K562 (cell line): ENCODE data around the gene EBF4. TPM values are rescaled to one million over a fixed set of nuclear protein-coding genes. Genes with fewer than 3 reads are reported as not detected.
A peak's percentile ranks its signal among the peaks of the same experiment; 100 is the strongest.

ENCODE experiments used
- CSDE1 ChIP-seq, 2 experiments: fragments of 450-650 bp; IDR thresholded peaks; 2 replicates each; pipeline ENCODE4 v1.6.1; 2016; ENCODE audit warnings: mild to moderate bottlenecking in 1 of 2
- ETV1 ChIP-seq: fragments of 450-650 bp; conservative IDR thresholded peaks from 2 replicates; pipeline ENCODE4 v1.6.1; 2016; ENCODE audit warnings: missing genetic modification characterization, control low read depth, low read depth, missing compliant biosample characterization
- FOXK2 ChIP-seq, 2 experiments: fragments of 450-650 bp; IDR thresholded peaks in 1 of 2; conservative IDR thresholded peaks in 1 of 2; 2 replicates each; pipeline ENCODE4 v1.6.1; 2016; ENCODE audit warnings: low read depth in 2 of 2, mild to moderate bottlenecking in 1 of 2
- LCOR ChIP-seq: sonication (generic); formaldehyde crosslinking; IDR thresholded peaks from 2 replicates; pipeline ENCODE4 v1.8.0; 2022; ENCODE audit warnings: mild to moderate bottlenecking, missing genetic modification reagents
- MAZ ChIP-seq, 2 experiments: fragments of 450-650 bp in 1 of 2; sonication (generic) in 1 of 2; formaldehyde crosslinking; IDR thresholded peaks in 1 of 2; conservative IDR thresholded peaks in 1 of 2; 2 replicates each; pipeline versions ENCODE4 v1.4.0 to v1.5.0; 2020; ENCODE audit warnings: mild to moderate bottlenecking in 1 of 2, missing genetic modification reagents in 1 of 2
- MXI1 ChIP-seq: IDR thresholded peaks from 2 replicates; pipeline ENCODE4 v1.6.1; 2011; ENCODE audit warnings: low read depth, mild to moderate bottlenecking, improper control_type of control experiment, low read length
- NR2C1 ChIP-seq, 2 experiments: fragments of 450-650 bp; IDR thresholded peaks; 2 replicates each; pipeline ENCODE4 v1.6.1; 2017; ENCODE audit warnings: mild to moderate bottlenecking in 2 of 2, antibody characterized with exemption in 1 of 2, inconsistent platforms in 1 of 2, missing compliant biosample characterization in 1 of 2, missing genetic modification characterization in 1 of 2
- PML ChIP-seq: IDR thresholded peaks from 2 replicates; pipeline ENCODE4 v1.6.1; 2012; ENCODE audit warnings: low read length, inconsistent platforms
- SIX5 ChIP-seq, 2 experiments: IDR thresholded peaks; 2 replicates each; pipeline ENCODE4 v1.6.1; 2011; ENCODE audit warnings: low read length in 2 of 2, borderline replicate concordance in 1 of 2, low read depth in 1 of 2, mild to moderate bottlenecking in 1 of 2, moderate library complexity in 1 of 2; ENCODE audit not compliant: insufficient read depth in 1 of 2
- SMAD1 ChIP-seq: fragments of 150-350 bp; IDR thresholded peaks from 2 replicates; pipeline ENCODE4 v1.6.1; 2014; ENCODE audit warnings: low read length, low read depth; ENCODE audit not compliant: partially characterized antibody
- SOX6 ChIP-seq: fragments of 450-650 bp; IDR thresholded peaks from 2 replicates; pipeline ENCODE4 v1.6.1; 2014; ENCODE audit warnings: mild to moderate bottlenecking
- TBL1XR1 ChIP-seq, 2 experiments: IDR thresholded peaks; 2 replicates each; pipeline ENCODE4 v1.6.1; 2012; ENCODE audit warnings: improper control_type of control experiment in 2 of 2, low read length in 2 of 2, mild to moderate bottlenecking in 1 of 2
- TBP ChIP-seq: optimal IDR thresholded peaks from 2 replicates; pipeline ENCODE3; 2011; ENCODE audit warnings: low read depth, low read length, improper control_type of control experiment
- ZBTB49 ChIP-seq: sonication (generic); formaldehyde crosslinking; IDR thresholded peaks from 2 replicates; pipeline ENCODE4 v1.8.0; 2022; ENCODE audit warnings: missing genetic modification reagents, mild to moderate bottlenecking, borderline replicate concordance
- ZNF121 ChIP-seq: sonication (generic); formaldehyde crosslinking; conservative IDR thresholded peaks from 2 replicates; pipeline ENCODE4 v1.8.0; 2022; ENCODE audit warnings: missing genetic modification reagents
- ZNF143 ChIP-seq: sonication (generic); formaldehyde crosslinking; IDR thresholded peaks from 2 replicates; pipeline ENCODE4 v1.9.0; 2022; ENCODE audit warnings: mild to moderate bottlenecking, missing genetic modification reagents
- polyA plus RNA-seq, 8 experiments: library from polyadenylated mRNA; depleted of rRNA in 4 of 8; stranded (reverse) in 5 of 8; unstranded in 3 of 8; fragments of >200 nt; fragmentation: Nextera tagmentation in 2 of 8; fragmentation: Illumina TruSeq in 1 of 8; extraction: Ambion mirVana in 2 of 8; extraction: Trizol in 1 of 8; gene quantifications; 2 replicates each; pipeline versions ENCODE4 v1.2.1 to v1.2.3, GENCODE V29; 2011 to 2014; ENCODE audit warnings: inconsistent platforms in 1 of 8, missing spikeins in 1 of 8
- total RNA-seq, 7 experiments: library from RNA; depleted of rRNA in 6 of 7; stranded (reverse); fragments of >200 nt in 6 of 7; fragmentation: Illumina TruSeq in 2 of 7; extraction: Trizol in 2 of 7; gene quantifications; 2 replicates each; pipeline versions ENCODE4 v1.2.1 to v1.2.3, GENCODE V29; 2011 to 2021; ENCODE audit warnings: low replicate concordance in 1 of 7
- TF ChIP-seq, protein P1 (sequence below): fragments of 450-650 bp; formaldehyde crosslinking; conservative IDR thresholded peaks from 2 replicates; pipeline ENCODE4 v1.4.0; 2022; ENCODE audit warnings: mild to moderate bottlenecking, missing genetic modification characterization
- TF ChIP-seq, protein P2 (sequence below): fragments of 450-650 bp; conservative IDR thresholded peaks from 2 replicates; pipeline ENCODE4 v1.6.1; 2016; ENCODE audit warnings: missing genetic modification characterization, low read depth, mild to moderate bottlenecking, missing compliant biosample characterization, moderate library complexity

EBF4 gene
- total and polyA plus RNA-seq, 9 of the 15 experiments (the other 6 are each of a cell fraction or from before 2014, with no cell fraction given): 0.09 TPM; not detected in 8

DNA sequence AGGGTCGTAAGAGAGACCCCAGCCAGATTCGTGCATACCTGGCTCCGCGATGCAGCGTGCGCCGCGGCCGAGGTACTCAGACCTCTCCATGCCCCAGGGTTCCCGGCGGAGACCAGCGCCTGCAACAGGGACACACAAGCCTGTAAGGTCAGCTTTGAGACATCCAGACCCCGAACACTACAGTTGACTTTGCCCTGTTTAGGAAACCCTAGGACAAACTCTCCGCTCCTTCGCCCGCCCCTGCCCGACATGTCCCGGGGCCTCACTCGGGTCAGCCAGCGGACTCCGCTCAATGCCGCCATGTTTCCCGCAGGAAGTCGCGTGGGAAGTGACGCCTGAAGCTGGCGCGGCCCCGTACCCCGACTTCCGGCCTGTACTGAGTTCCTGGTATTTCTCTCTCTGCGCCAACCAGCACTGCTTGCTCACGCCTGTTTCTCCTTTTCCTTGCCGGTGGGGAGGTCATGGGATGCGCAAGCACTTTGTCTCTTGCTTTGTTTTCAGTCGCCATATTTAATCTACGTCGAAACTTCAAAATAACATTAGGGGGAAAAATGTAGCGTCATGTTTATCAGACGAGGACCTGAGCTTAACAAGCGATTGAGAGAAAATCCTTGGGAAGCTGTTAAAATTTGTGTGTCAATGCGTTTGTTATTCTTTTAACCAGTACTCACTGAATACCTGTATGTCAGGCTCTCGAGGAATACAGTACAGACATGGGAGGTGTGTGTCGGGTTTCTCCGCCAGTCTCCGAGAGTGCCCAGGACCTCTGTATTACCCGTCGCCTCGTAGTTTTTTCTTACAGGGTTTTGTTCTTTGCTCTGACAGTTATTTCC is 28.5 kb upstream of the EBF4 start, which contains the start of gene IDH3B (continued):
- no peak for TF ChIP-seq ZBTB49
- TF ChIP-seq ZNF143 (CRISPR knock-in tag): peak; percentile 36; the same call in 1 of the 2 replicates
- TF ChIP-seq SIX5 (IDR thresholded peaks at IDR 0.05; ENCODE audit: borderline replicate concordance in 1 of 2, insufficient read depth in 1 of 2, low read depth in 1 of 2, low read length in 2 of 2): peak; percentile 23 to 51; a peak in 1 of 4 replicates
- TF ChIP-seq, protein P1, sequence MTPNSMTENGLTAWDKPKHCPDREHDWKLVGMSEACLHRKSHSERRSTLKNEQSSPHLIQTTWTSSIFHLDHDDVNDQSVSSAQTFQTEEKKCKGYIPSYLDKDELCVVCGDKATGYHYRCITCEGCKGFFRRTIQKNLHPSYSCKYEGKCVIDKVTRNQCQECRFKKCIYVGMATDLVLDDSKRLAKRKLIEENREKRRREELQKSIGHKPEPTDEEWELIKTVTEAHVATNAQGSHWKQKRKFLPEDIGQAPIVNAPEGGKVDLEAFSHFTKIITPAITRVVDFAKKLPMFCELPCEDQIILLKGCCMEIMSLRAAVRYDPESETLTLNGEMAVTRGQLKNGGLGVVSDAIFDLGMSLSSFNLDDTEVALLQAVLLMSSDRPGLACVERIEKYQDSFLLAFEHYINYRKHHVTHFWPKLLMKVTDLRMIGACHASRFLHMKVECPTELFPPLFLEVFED (CRISPR knock-in tag): no peak
- peak in 1 of 2 experiments; percentile 63; a peak in 2 of 4 replicates for TF ChIP-seq CSDE1 (IDR thresholded peaks at IDR 0.05)
- TF ChIP-seq SOX6: peak; percentile 42; the same call in 1 of the 2 replicates
- TF ChIP-seq ZNF121: no peak
- TF ChIP-seq TBP: peak; percentile 7
- TF ChIP-seq, protein P2, sequence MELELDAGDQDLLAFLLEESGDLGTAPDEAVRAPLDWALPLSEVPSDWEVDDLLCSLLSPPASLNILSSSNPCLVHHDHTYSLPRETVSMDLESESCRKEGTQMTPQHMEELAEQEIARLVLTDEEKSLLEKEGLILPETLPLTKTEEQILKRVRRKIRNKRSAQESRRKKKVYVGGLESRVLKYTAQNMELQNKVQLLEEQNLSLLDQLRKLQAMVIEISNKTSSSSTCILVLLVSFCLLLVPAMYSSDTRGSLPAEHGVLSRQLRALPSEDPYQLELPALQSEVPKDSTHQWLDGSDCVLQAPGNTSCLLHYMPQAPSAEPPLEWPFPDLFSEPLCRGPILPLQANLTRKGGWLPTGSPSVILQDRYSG (tag): 0 out of 2 replicates have a peak, but pooled peaks have one; percentile 31
- peak; percentile 69; the same call in 1 of the 2 replicates for TF ChIP-seq LCOR (CRISPR knock-in tag)
- TF ChIP-seq NR2C1 (IDR thresholded peaks at IDR 0.05): peak; percentile 35; the same call in 1 of the 2 replicates
- TF ChIP-seq NR2C1 (tag; IDR thresholded peaks at IDR 0.05): peak; percentile 49; the same call in 1 of the 2 replicates
- TF ChIP-seq PML: peak; percentile 68
- peak; percentile 24; the same call in 1 of the 2 replicates for TF ChIP-seq MXI1
- peak in 1 of 2 experiments; percentile 65; a peak in 2 of 4 replicates for TF ChIP-seq TBL1XR1 (IDR thresholded peaks at IDR 0.05; ENCODE audit: low read length in 2 of 2)
- TF ChIP-seq FOXK2 (conservative IDR thresholded peaks at IDR 0.05 in 1 of 2, IDR thresholded peaks at IDR 0.05 in 1 of 2; ENCODE audit: low read depth in 2 of 2): peak; percentile 92 to 95
- peak in 1 of 2 experiments; percentile 67; a peak in 2 of 4 replicates for TF ChIP-seq MAZ (CRISPR knock-in tag; conservative IDR thresholded peaks at IDR 0.05 in 1 of 2, IDR thresholded peaks at IDR 0.05 in 1 of 2)
- peak; percentile 80 for TF ChIP-seq SMAD1
- TF ChIP-seq ETV1: peak; percentile 91
